Osteocyte (in vitro differentiated cells): Measurements from ENCODE around the gene CDKN2AIPNL. TPM values are rescaled to one million over a fixed set of nuclear protein-coding genes. Genes with fewer than 3 reads are reported as not detected.
"Not testable (repeated sequence)": the region's sequence is repeated elsewhere in the genome, so short reads cannot be mapped to it uniquely, and the experiment has no call there.

Experiments
- DNase-seq: peaks from one replicate; pipeline ENCODE4 v3.0.0; 2021; ENCODE audit warnings: mixed read lengths; ENCODE audit not compliant: unreplicated experiment; ENCODE audit errors: extremely low spot score
- H3K27ac Mint-ChIP-seq: one replicate; pipeline ENCODE4 v1.8.0; 2021; ENCODE audit warnings: mild to moderate bottlenecking, mixed read lengths; ENCODE audit not compliant: unreplicated experiment
- H3K27me3 Mint-ChIP-seq: one replicate; pipeline ENCODE4 v1.8.0; 2021; ENCODE audit warnings: mixed read lengths; ENCODE audit not compliant: unreplicated experiment
- H3K36me3 Mint-ChIP-seq: one replicate; pipeline ENCODE4 v1.8.0; 2021; ENCODE audit warnings: mixed read lengths; ENCODE audit not compliant: unreplicated experiment
- H3K4me1 Mint-ChIP-seq: one replicate; pipeline ENCODE4 v1.8.0; 2021; ENCODE audit warnings: mixed read lengths; ENCODE audit not compliant: unreplicated experiment
- H3K4me3 Mint-ChIP-seq: one replicate; pipeline ENCODE4 v1.8.0; 2021; ENCODE audit warnings: mild to moderate bottlenecking, moderate library complexity, mixed read lengths; ENCODE audit not compliant: unreplicated experiment
- H3K9me3 Mint-ChIP-seq: one replicate; pipeline ENCODE4 v1.8.0; 2021; ENCODE audit warnings: mixed read lengths; ENCODE audit not compliant: unreplicated experiment
- total RNA-seq: library from RNA; stranded (reverse); gene quantifications from 2 replicates; pipeline ENCODE4 v1.2.1, GENCODE V29; 2021
- TF ChIP-seq, protein P1 (sequence below): fragments of 200-600 bp; sonication (generic); IDR thresholded peaks from 2 replicates; pipeline ENCODE4 v1.5.0; 2021; ENCODE audit warnings: antibody characterized with exemption, mild to moderate bottlenecking, moderate library complexity

CDKN2AIPNL gene
- total RNA-seq, 1 donor from 2014 or later = 19.5 TPM

- Mint-ChIP-seq H3K4me3 (no peak overlapping the region), H3K36me3 (no peaks in the 10 kb centered on the region), H3K27me3 (peaks cover 16% of the 10 kb centered on the region), H3K4me1 (peaks cover 5% of the 10 kb centered on the region), H3K9me3 (no peaks in the 10 kb centered on the region), H3K27ac (no peak overlapping the region)
- TF ChIP-seq, protein P1, sequence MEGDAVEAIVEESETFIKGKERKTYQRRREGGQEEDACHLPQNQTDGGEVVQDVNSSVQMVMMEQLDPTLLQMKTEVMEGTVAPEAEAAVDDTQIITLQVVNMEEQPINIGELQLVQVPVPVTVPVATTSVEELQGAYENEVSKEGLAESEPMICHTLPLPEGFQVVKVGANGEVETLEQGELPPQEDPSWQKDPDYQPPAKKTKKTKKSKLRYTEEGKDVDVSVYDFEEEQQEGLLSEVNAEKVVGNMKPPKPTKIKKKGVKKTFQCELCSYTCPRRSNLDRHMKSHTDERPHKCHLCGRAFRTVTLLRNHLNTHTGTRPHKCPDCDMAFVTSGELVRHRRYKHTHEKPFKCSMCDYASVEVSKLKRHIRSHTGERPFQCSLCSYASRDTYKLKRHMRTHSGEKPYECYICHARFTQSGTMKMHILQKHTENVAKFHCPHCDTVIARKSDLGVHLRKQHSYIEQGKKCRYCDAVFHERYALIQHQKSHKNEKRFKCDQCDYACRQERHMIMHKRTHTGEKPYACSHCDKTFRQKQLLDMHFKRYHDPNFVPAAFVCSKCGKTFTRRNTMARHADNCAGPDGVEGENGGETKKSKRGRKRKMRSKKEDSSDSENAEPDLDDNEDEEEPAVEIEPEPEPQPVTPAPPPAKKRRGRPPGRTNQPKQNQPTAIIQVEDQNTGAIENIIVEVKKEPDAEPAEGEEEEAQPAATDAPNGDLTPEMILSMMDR = no peak
- no peak for DNase-seq
These were observed 11.7 kb upstream of the CDKN2AIPNL start for GRCh38 chr5:134423376-134423775.

DNA sequence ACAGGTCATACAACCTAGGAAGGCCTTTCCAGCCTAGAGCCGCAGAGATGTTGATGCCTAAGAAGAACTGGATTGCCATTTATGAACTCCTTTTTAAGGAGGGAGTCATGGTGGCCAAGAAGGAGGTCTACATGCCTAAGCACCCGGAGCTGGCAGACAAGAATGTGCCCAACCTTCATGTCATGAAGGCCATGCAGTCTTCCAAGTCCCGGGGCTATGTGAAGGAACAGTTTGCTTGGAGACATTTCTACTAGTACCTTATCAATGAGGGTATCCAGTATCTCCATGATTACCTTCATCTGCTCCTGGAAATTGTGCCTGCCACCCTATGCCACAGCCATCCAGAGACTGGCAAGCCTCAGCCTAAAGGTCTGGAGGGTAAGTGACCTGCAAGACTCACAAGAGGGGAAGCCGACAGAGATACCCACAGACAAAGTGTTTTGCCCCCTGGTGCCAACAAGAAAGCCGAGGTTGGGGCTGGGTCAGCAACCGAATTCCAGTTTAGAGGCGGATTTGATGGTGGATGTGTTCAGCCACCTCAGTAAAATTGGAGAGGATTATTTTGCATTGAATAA, 11.2 kb upstream of the CDKN2AIPNL start:
- Mint-ChIP-seq H3K9me3 (no peaks in the 10 kb centered on the region), H3K4me1 (peaks cover 5% of the 10 kb centered on the region), H3K4me3 (no peak overlapping the region), H3K36me3 (no peaks in the 10 kb centered on the region), H3K27ac (no peak overlapping the region), H3K27me3 (peaks cover 12% of the 10 kb centered on the region)
- TF ChIP-seq, protein P1 = no peak
- DNase-seq = no peak

DNA sequence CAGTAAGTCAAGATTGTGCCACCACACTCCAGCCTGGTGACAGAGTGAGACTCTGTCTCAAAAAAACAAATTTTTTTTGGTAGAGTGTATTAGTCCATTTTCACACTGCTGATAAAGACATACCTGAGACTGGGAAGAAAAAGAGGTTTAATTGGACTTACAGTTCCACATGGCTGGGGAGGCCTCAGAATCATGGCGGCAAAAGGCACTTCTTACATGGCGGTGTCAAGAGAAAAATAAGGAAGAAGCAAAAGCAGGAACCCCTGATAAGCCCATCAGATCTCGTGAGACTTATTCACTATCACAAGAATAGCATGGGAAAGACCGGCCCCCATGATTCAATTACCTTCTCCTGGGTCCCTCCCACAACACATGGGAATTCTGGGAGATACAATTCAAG, 9.4 kb upstream of the CDKN2AIPNL start:
- not testable (repeated sequence) for H3K27me3 Mint-ChIP-seq, H3K9me3 Mint-ChIP-seq, H3K27ac Mint-ChIP-seq, DNase-seq, H3K36me3 Mint-ChIP-seq, H3K4me1 Mint-ChIP-seq, H3K4me3 Mint-ChIP-seq

GRCh38 chr5:134420343-134420742, 8.7 kb upstream of the CDKN2AIPNL start:
- Mint-ChIP-seq H3K4me1 (no peaks in the 10 kb centered on the region), H3K27ac (no peak overlapping the region), H3K27me3 (no peaks in the 10 kb centered on the region), H3K4me3 (no peak overlapping the region), H3K9me3 (no peaks in the 10 kb centered on the region), H3K36me3 (no peaks in the 10 kb centered on the region)
- TF ChIP-seq, protein P1 = no peak
- DNase-seq = no peak

GRCh38 chr5:134418958-134419357, 7.3 kb upstream of the CDKN2AIPNL start:
- TF ChIP-seq, protein P1 = no peak
- no peaks in the 10 kb centered on the region for H3K36me3 Mint-ChIP-seq
- no peaks in the 10 kb centered on the region for H3K27me3 Mint-ChIP-seq
- no peaks in the 10 kb centered on the region for H3K9me3 Mint-ChIP-seq
- H3K4me3 Mint-ChIP-seq = no peak overlapping the region
- DNase-seq = no peak
- no peak overlapping the region for H3K27ac Mint-ChIP-seq
- H3K4me1 Mint-ChIP-seq = no peaks in the 10 kb centered on the region

GRCh38 chr5:134417707-134418106, 6.0 kb upstream of the CDKN2AIPNL start:
- no peak overlapping the region for H3K27ac Mint-ChIP-seq
- DNase-seq = no peak
- no peak overlapping the region for H3K4me3 Mint-ChIP-seq
- no peaks in the 10 kb centered on the region for H3K36me3 Mint-ChIP-seq
- H3K9me3 Mint-ChIP-seq = no peaks in the 10 kb centered on the region
- no peaks in the 10 kb centered on the region for H3K27me3 Mint-ChIP-seq
- H3K4me1 Mint-ChIP-seq = no peaks in the 10 kb centered on the region
- TF ChIP-seq, protein P1 = no peak
